ENCODE results near the gene CNTN2. TPM values are rescaled to one million over a fixed set of nuclear protein-coding genes. Genes with fewer than 3 reads are reported as not detected.

CNTN2 gene
- total RNA-seq = 1 to 10 TPM; 1.4 to 6.7 (median 1.8) TPM

GRCh38 chr1:205042911-205043806 lies at the start of gene CNTN2:
TSS of gene CNTN2 (plus strand) at chr1:205043212. CDS start at chr1:205053186, 9,974 bp downstream.
- no peak for DNase-seq
- 18% methylated on average over 47 of the region's 53 CpGs; no CpG with 5 or more reads in 1 of the 2 donors for WGBS, 2 donors (ENCODE audit: low coverage in 1 of 2)
- H3K27me3 ChIP-seq = peaks cover 61% of the 10 kb centered on the region

GRCh38 chr1:204994086-204994862 lies 48.7 kb upstream of the CNTN2 start:
- WGBS, 2 donors (ENCODE audit: low coverage in 1 of 2) = 82 to 92% methylated on average over 4 to 10 of the region's 10 CpGs
- in situ Hi-C loops (cut with MboI; ENCODE audit: low pct_ligation_motif_present in 1 of 4, low pct_unique_long_range_greater_than_20kb in 1 of 4, low sequenced_read_pairs in 3 of 4) = no loop called here

More at GRCh38 chr1:205042911-205043806, at the start of gene CNTN2:
- Histone ChIP-seq H3K4me3 (no peak within 1 kb of the TSS), H3K27ac (no peak within 1 kb of the TSS), H3K36me3 (no peaks in the 10 kb centered on the region), H3K9me3 (no peaks in the 10 kb centered on the region), H3K4me1 (peaks cover 0 to 7% (median 0%) of the 10 kb centered on the region in 4 donors)
- in situ Hi-C loops (cut with MboI; ENCODE audit: low pct_ligation_motif_present in 1 of 4, low pct_unique_long_range_greater_than_20kb in 1 of 4, low sequenced_read_pairs in 3 of 4) = no loop called here
- intact Hi-C loops (cut with DNase I; ENCODE audit: low total_unique reads) = no loop called here
- TF ChIP-seq POLR2AphosphoS5 (IDR thresholded peaks at IDR 0.05) (no peak), EP300 (IDR thresholded peaks at IDR 0.05; ENCODE audit: low read depth) (no peak), POLR2A (IDR thresholded peaks at IDR 0.05) (no peak)
- TF ChIP-seq, protein P1, sequence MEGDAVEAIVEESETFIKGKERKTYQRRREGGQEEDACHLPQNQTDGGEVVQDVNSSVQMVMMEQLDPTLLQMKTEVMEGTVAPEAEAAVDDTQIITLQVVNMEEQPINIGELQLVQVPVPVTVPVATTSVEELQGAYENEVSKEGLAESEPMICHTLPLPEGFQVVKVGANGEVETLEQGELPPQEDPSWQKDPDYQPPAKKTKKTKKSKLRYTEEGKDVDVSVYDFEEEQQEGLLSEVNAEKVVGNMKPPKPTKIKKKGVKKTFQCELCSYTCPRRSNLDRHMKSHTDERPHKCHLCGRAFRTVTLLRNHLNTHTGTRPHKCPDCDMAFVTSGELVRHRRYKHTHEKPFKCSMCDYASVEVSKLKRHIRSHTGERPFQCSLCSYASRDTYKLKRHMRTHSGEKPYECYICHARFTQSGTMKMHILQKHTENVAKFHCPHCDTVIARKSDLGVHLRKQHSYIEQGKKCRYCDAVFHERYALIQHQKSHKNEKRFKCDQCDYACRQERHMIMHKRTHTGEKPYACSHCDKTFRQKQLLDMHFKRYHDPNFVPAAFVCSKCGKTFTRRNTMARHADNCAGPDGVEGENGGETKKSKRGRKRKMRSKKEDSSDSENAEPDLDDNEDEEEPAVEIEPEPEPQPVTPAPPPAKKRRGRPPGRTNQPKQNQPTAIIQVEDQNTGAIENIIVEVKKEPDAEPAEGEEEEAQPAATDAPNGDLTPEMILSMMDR (IDR thresholded peaks at IDR 0.05) = no peak

DNA sequence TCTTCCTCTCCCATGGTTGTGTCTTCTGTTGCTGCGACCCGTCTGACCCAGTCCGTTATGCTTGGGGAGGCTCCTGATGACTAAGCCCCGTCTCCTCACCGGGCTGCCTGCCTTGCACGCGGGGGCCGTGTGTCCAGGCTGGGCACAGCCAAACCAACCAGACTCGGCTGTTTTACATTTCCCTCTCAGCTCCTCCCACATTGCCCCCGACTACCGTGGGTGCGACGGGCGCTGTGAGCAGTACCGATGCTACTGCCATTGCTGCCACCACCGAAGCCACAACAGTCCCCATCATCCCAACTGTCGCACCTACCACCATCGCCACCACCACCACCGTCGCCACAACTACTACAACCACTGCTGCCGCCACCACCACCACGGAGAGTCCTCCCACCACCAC lies 46.0 kb upstream of the CNTN2 start:
- Histone ChIP-seq H3K27me3 (no peaks in the 10 kb centered on the region), H3K4me3 (no peak overlapping the region), H3K36me3 (no peaks in the 10 kb centered on the region), H3K27ac (peak overlapping the region in 1 of 4 donors; percentile 6), H3K4me1 (no peaks in the 10 kb centered on the region), H3K9me3 (no peaks in the 10 kb centered on the region)
- TF ChIP-seq POLR2AphosphoS5 (IDR thresholded peaks at IDR 0.05) = no peak
- TF ChIP-seq POLR2A (IDR thresholded peaks at IDR 0.05) = no peak
- TF ChIP-seq, protein P1 (IDR thresholded peaks at IDR 0.05) = no peak
- no peak for TF ChIP-seq EP300 (IDR thresholded peaks at IDR 0.05; ENCODE audit: low read depth)
- WGBS, 2 donors (ENCODE audit: low coverage in 1 of 2) = 76 to 89% methylated on average over 5 to 22 of the region's 22 CpGs
- in situ Hi-C loops (cut with MboI; ENCODE audit: low pct_ligation_motif_present in 1 of 4, low pct_unique_long_range_greater_than_20kb in 1 of 4, low sequenced_read_pairs in 3 of 4) = no loop called here
- intact Hi-C loops (cut with DNase I; ENCODE audit: low total_unique reads) = no loop called here
- no peak for DNase-seq

More at GRCh38 chr1:204994086-204994862, 48.7 kb upstream of the CNTN2 start:
- no peak overlapping the region for H3K27ac ChIP-seq
- H3K27me3 ChIP-seq = no peaks in the 10 kb centered on the region
- intact Hi-C loops (cut with DNase I; ENCODE audit: low total_unique reads) = no loop called here
- no peaks in the 10 kb centered on the region for H3K4me1 ChIP-seq
- H3K9me3 ChIP-seq = no peaks in the 10 kb centered on the region
- TF ChIP-seq, protein P1 (IDR thresholded peaks at IDR 0.05) = no peak
- TF ChIP-seq POLR2A (IDR thresholded peaks at IDR 0.05) = no peak
- no peak for TF ChIP-seq POLR2AphosphoS5 (IDR thresholded peaks at IDR 0.05)
- no peak for TF ChIP-seq EP300 (IDR thresholded peaks at IDR 0.05; ENCODE audit: low read depth)
- H3K4me3 ChIP-seq = no peak overlapping the region
- no peak for DNase-seq
- no peaks in the 10 kb centered on the region for H3K36me3 ChIP-seq
